Central memory CD8-positive, alpha-beta T cell (primary cell): Measurements from ENCODE around the gene YIPF5.

ENCODE experiments used
- ATAC-seq: fragments of 150-1000 bp; cut with Tn5 transposase; replicated peaks from 2 replicates; pipeline ENCODE4 v1.10.0; 2022; ENCODE audit warnings: mild to moderate bottlenecking, moderate FRiP score, moderate number of reproducible peaks; ENCODE audit not compliant: poor library complexity, severe bottlenecking; ENCODE audit errors: extremely low read depth
- DNase-seq, 2 donors: peaks; one replicate each; pipeline ENCODE4 v3.0.0; 2021; ENCODE audit warnings: low spot score in 2 of 2
- H3K27ac Mint-ChIP-seq: one replicate; pipeline ENCODE4 v1.8.0; 2022; ENCODE audit warnings: low read depth, mild to moderate bottlenecking, moderate library complexity, mixed read lengths
- H3K27me3 Mint-ChIP-seq: one replicate; pipeline ENCODE4 v1.8.0; 2022; ENCODE audit warnings: mixed read lengths
- H3K36me3 Mint-ChIP-seq: one replicate; pipeline ENCODE4 v1.8.0; 2022; ENCODE audit warnings: mild to moderate bottlenecking, moderate library complexity, mixed read lengths; ENCODE audit not compliant: insufficient read depth
- H3K4me1 Mint-ChIP-seq: one replicate; pipeline ENCODE4 v1.8.0; 2022; ENCODE audit warnings: mixed read lengths
- H3K4me3 Mint-ChIP-seq: one replicate; pipeline ENCODE4 v1.8.0; 2022; ENCODE audit warnings: mild to moderate bottlenecking, moderate library complexity, mixed read lengths
- H3K9me3 Mint-ChIP-seq: one replicate; pipeline ENCODE4 v1.8.0; 2022; ENCODE audit warnings: mixed read lengths

YIPF5 gene

DNA sequence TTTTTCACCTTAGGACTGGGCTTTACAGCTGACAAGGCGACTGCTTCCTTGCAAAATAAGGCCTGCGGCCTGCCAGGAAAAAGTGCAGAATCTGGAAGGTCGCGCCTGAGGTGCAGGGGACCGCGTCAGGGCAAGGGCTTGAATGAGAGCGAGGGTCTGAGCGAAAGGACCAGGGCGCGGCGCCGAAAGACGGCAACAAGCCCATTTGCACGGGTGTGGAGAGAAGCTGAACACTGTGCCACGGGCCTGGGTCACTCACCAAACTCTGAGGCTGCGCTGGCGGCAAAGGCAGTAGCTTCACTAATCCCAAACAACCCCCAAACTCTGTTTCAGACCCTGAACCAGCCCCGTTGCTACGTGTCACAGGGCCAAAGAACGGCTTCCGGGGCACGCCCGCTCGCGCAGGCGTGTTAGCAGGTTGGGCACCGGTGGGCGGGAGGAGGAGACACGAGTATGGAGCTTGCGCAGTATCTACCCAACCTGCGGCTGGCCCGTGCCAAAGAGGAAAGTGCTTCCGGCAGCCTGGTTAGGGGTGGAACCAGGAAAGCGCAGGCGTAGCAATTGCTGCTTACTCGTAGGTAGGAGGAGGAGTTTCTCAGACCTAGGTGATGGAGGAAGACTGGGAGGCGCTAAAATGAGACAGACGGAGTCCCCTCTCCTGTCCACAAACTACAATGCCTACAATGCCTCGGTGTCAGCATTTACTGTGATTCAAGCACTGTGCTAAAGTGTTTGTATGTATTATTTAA is at the start of gene YIPF5, which contains the start of gene KCTD16:
YIPF5 (minus strand) TSS at position 384 of the 749 bp plus-strand sequence. CDS start 704 bp downstream, outside the sequence.
KCTD16 (plus strand) TSS at position 598 of the 749 bp plus-strand sequence.
- Mint-ChIP-seq H3K4me3 (peak within 1 kb of the TSS; percentile 96), H3K36me3 (peaks cover 20% of the 10 kb centered on the region), H3K27me3 (peaks cover 10% of the 10 kb centered on the region), H3K4me1 (peaks cover 33% of the 10 kb centered on the region), H3K27ac (peak within 1 kb of the TSS; percentile 98), H3K9me3 (no peaks in the 10 kb centered on the region)
- ATAC-seq (peak; percentile 96), DNase-seq (peak; percentile 93 to 96)

GRCh38 chr5:144219869-144220268 is 49.4 kb upstream of the YIPF5 start:
- Mint-ChIP-seq H3K27ac (no peak overlapping the region), H3K9me3 (no peaks in the 10 kb centered on the region), H3K36me3 (no peaks in the 10 kb centered on the region), H3K4me1 (no peaks in the 10 kb centered on the region), H3K27me3 (peaks cover 47% of the 10 kb centered on the region), H3K4me3 (no peak overlapping the region)
- DNase-seq: no peak
- ATAC-seq: no peak

- no peaks in the 10 kb centered on the region for H3K36me3 Mint-ChIP-seq
- H3K4me1 Mint-ChIP-seq: peaks cover under 1% of the 10 kb centered on the region
- ATAC-seq: no peak
- H3K4me3 Mint-ChIP-seq: no peak overlapping the region
- no peak overlapping the region for H3K27ac Mint-ChIP-seq
- no peaks in the 10 kb centered on the region for H3K9me3 Mint-ChIP-seq
- peaks cover 77% of the 10 kb centered on the region for H3K27me3 Mint-ChIP-seq
- DNase-seq: no peak
Observed at GRCh38 chr5:144210655-144211054, 40.2 kb upstream of the YIPF5 start.

DNA sequence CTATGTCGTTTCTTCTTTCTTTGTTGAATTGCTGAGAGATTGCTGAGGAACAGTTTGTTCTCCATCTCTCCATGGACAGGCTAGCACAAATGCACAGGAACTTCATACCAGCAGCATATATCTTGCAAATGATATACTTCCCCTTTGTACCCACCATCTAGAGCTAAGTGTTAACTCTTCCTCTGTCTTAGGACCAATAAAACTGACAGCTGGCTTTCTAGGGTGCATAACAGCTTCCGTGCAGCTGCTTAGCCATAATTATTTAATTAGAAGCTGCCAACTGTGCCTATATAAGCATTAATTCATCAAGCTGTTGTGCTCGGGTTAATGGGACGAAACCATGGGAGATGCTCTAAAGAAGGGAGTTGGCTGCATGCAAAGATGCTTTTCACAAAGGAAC is 38.9 kb upstream of the YIPF5 start:
- Mint-ChIP-seq H3K27ac (no peak overlapping the region), H3K9me3 (no peaks in the 10 kb centered on the region), H3K4me3 (no peak overlapping the region), H3K27me3 (peaks cover 77% of the 10 kb centered on the region), H3K36me3 (no peaks in the 10 kb centered on the region), H3K4me1 (peaks cover 5% of the 10 kb centered on the region)
- DNase-seq (no peak), ATAC-seq (no peak)

- Mint-ChIP-seq H3K4me3 (no peak overlapping the region), H3K27me3 (peaks cover 73% of the 10 kb centered on the region), H3K9me3 (no peaks in the 10 kb centered on the region), H3K36me3 (no peaks in the 10 kb centered on the region), H3K27ac (no peak overlapping the region), H3K4me1 (peaks cover 5% of the 10 kb centered on the region)
- no peak for DNase-seq
- no peak for ATAC-seq
Observed at GRCh38 chr5:144207875-144208444, 37.5 kb upstream of the YIPF5 start.

DNA sequence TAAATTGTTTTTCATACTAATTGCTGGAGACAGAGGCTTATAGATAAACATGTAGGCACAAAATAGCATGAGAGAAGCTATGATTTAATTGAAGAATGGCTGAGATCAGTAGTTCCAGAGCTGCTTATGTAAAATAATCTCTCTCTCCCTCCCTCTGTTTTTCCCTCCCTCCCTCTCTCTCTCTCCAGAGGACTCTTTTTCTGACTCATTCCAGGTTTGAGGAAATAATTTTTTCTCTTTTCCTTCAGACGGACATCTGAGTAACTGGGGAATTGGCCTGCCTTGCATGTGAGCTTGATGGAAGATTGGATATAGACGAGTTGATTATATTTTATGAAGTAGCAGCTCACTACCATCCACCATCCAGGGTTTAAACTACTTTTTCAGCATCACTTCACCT is 35.7 kb upstream of the YIPF5 start:
- no peaks in the 10 kb centered on the region for H3K9me3 Mint-ChIP-seq
- H3K4me3 Mint-ChIP-seq: no peak overlapping the region
- no peak for ATAC-seq
- DNase-seq: no peak
- peaks cover 5% of the 10 kb centered on the region for H3K4me1 Mint-ChIP-seq
- H3K27ac Mint-ChIP-seq: no peak overlapping the region
- H3K36me3 Mint-ChIP-seq: no peaks in the 10 kb centered on the region
- peaks cover 75% of the 10 kb centered on the region for H3K27me3 Mint-ChIP-seq

- Mint-ChIP-seq H3K27me3 (peaks cover 85% of the 10 kb centered on the region), H3K4me3 (no peak overlapping the region), H3K9me3 (no peaks in the 10 kb centered on the region), H3K36me3 (no peaks in the 10 kb centered on the region), H3K27ac (no peak overlapping the region), H3K4me1 (peaks cover 5% of the 10 kb centered on the region)
- ATAC-seq (no peak), DNase-seq (no peak)
Observed at GRCh38 chr5:144205141-144205551, 34.7 kb upstream of the YIPF5 start.

DNA sequence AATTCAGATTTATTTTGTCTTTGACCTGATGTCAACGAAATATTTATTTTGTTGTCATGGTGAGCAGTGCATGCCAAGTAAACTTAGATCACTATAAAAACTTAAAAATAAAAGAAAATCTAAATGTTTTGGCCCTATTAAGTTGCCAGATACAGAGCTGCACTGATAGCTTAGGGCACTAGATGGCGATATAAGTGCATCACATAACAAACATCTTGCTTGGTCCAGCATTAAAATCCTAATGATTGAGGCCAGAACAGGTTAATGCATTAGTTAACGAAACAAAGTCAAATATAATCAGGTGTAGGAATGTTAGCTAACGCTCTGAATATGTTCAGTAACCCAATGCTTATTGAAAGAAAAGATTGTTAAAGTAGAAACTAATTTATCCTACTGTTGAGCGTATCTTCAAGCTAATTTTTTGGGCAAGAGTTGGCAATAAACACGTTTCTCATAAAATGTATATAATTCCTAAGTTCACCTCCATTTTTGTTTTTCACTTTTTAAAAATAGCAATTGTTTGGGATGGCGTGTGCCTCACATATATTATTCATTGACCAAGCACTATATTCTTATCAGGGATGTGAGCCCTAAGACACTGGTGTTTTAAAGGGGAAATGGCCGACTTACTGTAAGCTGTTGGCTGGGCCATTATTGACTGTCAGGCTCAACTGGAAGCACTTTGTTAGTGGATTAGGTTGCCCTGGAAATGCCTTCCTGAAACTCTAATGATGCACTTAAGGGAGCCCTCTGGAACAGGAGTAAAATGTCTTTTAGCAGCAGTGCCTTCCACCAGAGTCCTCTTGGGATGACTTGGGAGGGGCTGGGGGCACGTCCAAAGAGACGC is 33.5 kb upstream of the YIPF5 start:
- Mint-ChIP-seq H3K27ac (no peak overlapping the region), H3K4me3 (no peak overlapping the region), H3K4me1 (peaks cover 5% of the 10 kb centered on the region), H3K27me3 (peaks cover 89% of the 10 kb centered on the region), H3K36me3 (no peaks in the 10 kb centered on the region), H3K9me3 (no peaks in the 10 kb centered on the region)
- no peak for ATAC-seq
- no peak for DNase-seq

GRCh38 chr5:144202726-144203125 is 32.3 kb upstream of the YIPF5 start:
- H3K27me3 Mint-ChIP-seq: peaks cover 91% of the 10 kb centered on the region
- no peaks in the 10 kb centered on the region for H3K9me3 Mint-ChIP-seq
- no peak overlapping the region for H3K4me3 Mint-ChIP-seq
- no peak overlapping the region for H3K27ac Mint-ChIP-seq
- H3K4me1 Mint-ChIP-seq: peaks cover 5% of the 10 kb centered on the region
- ATAC-seq (no peak), DNase-seq (no peak)
- no peaks in the 10 kb centered on the region for H3K36me3 Mint-ChIP-seq

DNA sequence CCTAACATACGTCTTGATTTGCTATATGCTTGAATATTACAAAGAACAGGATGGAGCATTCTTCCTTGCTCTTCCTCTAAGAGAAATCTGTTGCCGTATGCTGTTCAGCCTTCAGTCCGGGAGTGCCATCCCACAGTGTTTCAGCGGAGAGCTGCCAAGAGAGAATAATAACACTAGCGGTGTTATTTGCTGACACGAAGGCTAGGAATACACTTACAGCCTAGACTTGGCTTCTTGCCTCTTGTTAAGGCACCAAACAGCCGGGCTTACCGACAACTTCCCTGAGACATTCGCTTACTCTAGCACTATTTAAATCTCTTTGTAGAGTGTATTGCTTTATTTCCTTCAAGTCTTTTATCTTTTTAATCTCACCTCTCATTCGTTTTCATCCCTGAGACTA is 31.6 kb upstream of the YIPF5 start:
- peaks cover 5% of the 10 kb centered on the region for H3K4me1 Mint-ChIP-seq
- no peak for DNase-seq
- ATAC-seq: no peak
- H3K4me3 Mint-ChIP-seq: no peak overlapping the region
- no peak overlapping the region for H3K27ac Mint-ChIP-seq
- no peaks in the 10 kb centered on the region for H3K9me3 Mint-ChIP-seq
- peaks cover 85% of the 10 kb centered on the region for H3K27me3 Mint-ChIP-seq
- no peaks in the 10 kb centered on the region for H3K36me3 Mint-ChIP-seq

DNA sequence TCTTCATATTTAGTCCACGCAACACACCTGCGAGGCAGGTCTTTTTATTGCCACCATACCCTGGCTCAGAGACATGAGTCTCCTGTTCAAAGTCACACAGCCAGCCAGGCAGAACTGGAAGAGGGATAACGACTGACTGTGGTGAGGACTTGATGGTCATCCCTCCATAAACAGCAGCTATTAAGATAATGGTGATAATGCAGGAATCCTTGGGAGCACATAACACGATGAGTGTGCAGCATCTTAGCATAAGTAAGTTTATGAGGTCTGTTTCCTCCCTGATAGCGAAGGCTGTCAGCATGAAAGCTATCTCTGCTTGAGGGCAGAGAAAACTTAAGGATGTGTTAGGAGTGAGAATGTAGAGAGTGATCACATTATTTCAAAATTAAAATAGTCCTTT is 31.1 kb upstream of the YIPF5 start:
- DNase-seq (no peak), ATAC-seq (no peak)
- Mint-ChIP-seq H3K9me3 (no peaks in the 10 kb centered on the region), H3K36me3 (no peaks in the 10 kb centered on the region), H3K4me3 (no peak overlapping the region), H3K27ac (no peak overlapping the region), H3K4me1 (peaks cover 5% of the 10 kb centered on the region), H3K27me3 (peaks cover 80% of the 10 kb centered on the region)

DNA sequence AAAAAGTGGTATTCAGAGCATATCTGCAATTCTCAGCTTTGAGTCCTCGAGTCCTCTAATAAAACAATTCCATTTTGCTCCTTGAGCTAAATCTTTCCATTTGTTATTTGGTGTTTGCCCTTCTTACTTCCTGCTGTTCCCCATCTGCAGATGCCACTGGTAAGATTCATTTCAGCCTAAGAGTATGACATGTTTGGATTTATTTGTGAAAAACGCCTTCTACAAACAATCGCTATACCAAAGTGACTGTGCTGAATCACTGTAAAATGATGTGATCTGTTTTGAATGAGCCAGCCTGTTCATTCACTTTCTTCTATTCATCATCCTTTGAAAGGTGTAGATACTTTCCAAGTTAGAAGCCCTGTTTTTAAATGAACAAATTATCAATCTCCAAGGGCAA is 27.9 kb upstream of the YIPF5 start:
- no peaks in the 10 kb centered on the region for H3K9me3 Mint-ChIP-seq
- no peak for DNase-seq
- no peak overlapping the region for H3K4me3 Mint-ChIP-seq
- no peak for ATAC-seq
- H3K36me3 Mint-ChIP-seq: no peaks in the 10 kb centered on the region
- no peaks in the 10 kb centered on the region for H3K4me1 Mint-ChIP-seq
- H3K27me3 Mint-ChIP-seq: peaks cover 48% of the 10 kb centered on the region
- H3K27ac Mint-ChIP-seq: no peak overlapping the region
